Vagina (tissue), 2 donors: ENCODE measurements around the gene PFKM. TPM values are rescaled to one million over a fixed set of nuclear protein-coding genes. Genes with fewer than 3 reads are reported as not detected.
"Not testable (repeated sequence)": the region's sequence is repeated elsewhere in the genome, so short reads cannot be mapped to it uniquely, and the experiment has no call there.

ENCODE experiments used
- DNase-seq, 2 donors: peaks; one replicate each; pipeline ENCODE4 v3.0.0-alpha.2; 2017; ENCODE audit errors: extremely low spot score in 2 of 2
- H3K27ac ChIP-seq: fragments of 200-600 bp; sonication (generic); one replicate; pipeline ENCODE4 v1.5.1; 2019
- H3K27me3 ChIP-seq: fragments of 200-600 bp; sonication (generic); one replicate; pipeline ENCODE4 v1.5.1; 2019
- H3K36me3 ChIP-seq, 2 donors: fragments of 200-600 bp; sonication (generic); one replicate each; pipeline ENCODE4 v1.5.1; 2017 to 2019
- H3K4me1 ChIP-seq: fragments of 200-600 bp; sonication (generic); one replicate; pipeline ENCODE4 v1.5.1; 2019
- H3K4me3 ChIP-seq, 2 donors: fragments of 200-600 bp; sonication (generic); 1 replicate in 1 of 2; 2 replicates in 1 of 2; pipeline ENCODE4 v1.5.1; 2016 to 2019
- H3K9me3 ChIP-seq: fragments of 200-600 bp; sonication (generic); one replicate; pipeline ENCODE4 v1.5.1; 2019
- POLR2A ChIP-seq, 2 donors: fragments of 450-650 bp; IDR thresholded peaks; one replicate each; pipeline ENCODE4 v1.6.1; 2017; ENCODE audit warnings: antibody characterized with exemption in 2 of 2, mild to moderate bottlenecking in 2 of 2, moderate library complexity in 2 of 2
- POLR2AphosphoS5 ChIP-seq, 2 donors: sonication (generic); formaldehyde crosslinking; IDR thresholded peaks; one replicate each; pipeline ENCODE4 v1.9.0; 2017; ENCODE audit warnings: antibody characterized with exemption in 2 of 2, mild to moderate bottlenecking in 2 of 2, low read depth in 1 of 2; ENCODE audit not compliant: insufficient read depth in 1 of 2
- intact Hi-C: fragments of 100-400 bp; cut with DNase I; formaldehyde crosslinking; loops from one replicate; pipeline ENCODE4 v1.15.1; 2023
- total RNA-seq: library from RNA; depleted of rRNA; stranded (reverse); fragments of >200 nt; gene quantifications from one replicate; pipeline ENCODE4 v1.2.3, GENCODE V29; 2016
- TF ChIP-seq, protein P1 (sequence below), 3 experiments: fragments of 450-650 bp in 2 of 3; fragments of 200-600 bp in 1 of 3; sonication (generic) in 1 of 3; IDR thresholded peaks; one replicate each; pipeline ENCODE4 v1.5.1; 2017 to 2019; ENCODE audit warnings: antibody characterized with exemption in 3 of 3, mild to moderate bottlenecking in 2 of 3, moderate library complexity in 2 of 3

Gene PFKM
- total RNA-seq, 1 donor from 2014 or later = 29.0 TPM

DNA sequence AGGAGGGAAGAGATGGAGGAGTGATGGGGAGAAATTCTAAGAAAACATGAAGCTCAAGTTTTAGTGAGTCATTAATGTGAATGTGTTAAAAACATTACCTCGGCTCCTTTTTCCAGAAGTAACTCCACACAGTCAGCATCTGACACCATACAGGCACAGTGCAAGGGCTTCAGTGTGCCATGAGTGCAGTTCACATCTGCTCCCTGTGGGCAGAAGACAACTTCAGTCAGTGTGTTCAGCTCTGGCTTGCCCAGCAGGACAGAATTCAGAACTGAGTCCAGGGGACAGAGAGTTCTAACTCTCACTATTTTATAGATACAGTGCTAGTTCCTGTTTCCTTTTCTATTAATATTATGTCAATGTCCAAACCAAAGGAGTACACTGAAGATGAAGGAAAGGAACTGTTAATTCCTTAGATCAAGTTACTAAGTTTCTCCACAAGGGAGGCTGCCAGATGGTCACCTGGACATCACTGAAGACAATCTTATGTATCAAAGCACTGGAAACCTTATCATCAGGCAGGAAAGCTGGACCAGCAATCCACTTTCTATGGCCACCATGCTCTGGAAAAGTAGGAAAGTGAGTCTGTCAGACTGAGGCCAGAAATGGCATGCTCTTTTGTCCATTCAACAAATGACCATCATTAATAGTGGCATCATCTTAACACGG lies 32.1 kb downstream of the PFKM start:
- Histone ChIP-seq H3K4me1 (peaks cover 10% of the 10 kb centered on the region), H3K36me3 (peaks cover 0 to 41% of the 10 kb centered on the region in 2 donors)
- intact Hi-C loops = no loop called here

GRCh38 chr12:48155786-48156185 lies 36.6 kb downstream of the PFKM start:
- not testable (repeated sequence) for H3K27me3 ChIP-seq, DNase-seq, H3K9me3 ChIP-seq, H3K27ac ChIP-seq
- H3K4me1 ChIP-seq = peaks cover 15% of the 10 kb centered on the region
- intact Hi-C loops = loop anchor here (5.0 kb wide), 1 partner anchor 48 kb away; the partner anchor contains the start of gene SENP1
- peak overlapping the region in 1 of 2 donors; percentile 95 for H3K4me3 ChIP-seq
- H3K36me3 ChIP-seq = peaks cover 0 to 18% of the 10 kb centered on the region in 2 donors

More for the DNA sequence above, 32.1 kb downstream of the PFKM start:
- Histone ChIP-seq H3K27ac (no peak overlapping the region), H3K4me3 (no peak overlapping the region), H3K27me3 (no peaks in the 10 kb centered on the region), H3K9me3 (no peaks in the 10 kb centered on the region)
- no peak for DNase-seq
- TF ChIP-seq POLR2A (IDR thresholded peaks at IDR 0.05) = no peak
- TF ChIP-seq, protein P1, sequence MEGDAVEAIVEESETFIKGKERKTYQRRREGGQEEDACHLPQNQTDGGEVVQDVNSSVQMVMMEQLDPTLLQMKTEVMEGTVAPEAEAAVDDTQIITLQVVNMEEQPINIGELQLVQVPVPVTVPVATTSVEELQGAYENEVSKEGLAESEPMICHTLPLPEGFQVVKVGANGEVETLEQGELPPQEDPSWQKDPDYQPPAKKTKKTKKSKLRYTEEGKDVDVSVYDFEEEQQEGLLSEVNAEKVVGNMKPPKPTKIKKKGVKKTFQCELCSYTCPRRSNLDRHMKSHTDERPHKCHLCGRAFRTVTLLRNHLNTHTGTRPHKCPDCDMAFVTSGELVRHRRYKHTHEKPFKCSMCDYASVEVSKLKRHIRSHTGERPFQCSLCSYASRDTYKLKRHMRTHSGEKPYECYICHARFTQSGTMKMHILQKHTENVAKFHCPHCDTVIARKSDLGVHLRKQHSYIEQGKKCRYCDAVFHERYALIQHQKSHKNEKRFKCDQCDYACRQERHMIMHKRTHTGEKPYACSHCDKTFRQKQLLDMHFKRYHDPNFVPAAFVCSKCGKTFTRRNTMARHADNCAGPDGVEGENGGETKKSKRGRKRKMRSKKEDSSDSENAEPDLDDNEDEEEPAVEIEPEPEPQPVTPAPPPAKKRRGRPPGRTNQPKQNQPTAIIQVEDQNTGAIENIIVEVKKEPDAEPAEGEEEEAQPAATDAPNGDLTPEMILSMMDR (IDR thresholded peaks at IDR 0.05) = no peak
- no peak for TF ChIP-seq POLR2AphosphoS5 (IDR thresholded peaks at IDR 0.05; ENCODE audit: insufficient read depth in 1 of 2, low read depth in 1 of 2)

GRCh38 chr12:48156652-48157017 lies 37.5 kb downstream of the PFKM start:
- intact Hi-C loops = loop anchor here (5.0 kb wide), 1 partner anchor 49 kb away; the partner anchor contains the start of gene SENP1
- H3K4me1 ChIP-seq = peaks cover 15% of the 10 kb centered on the region
- DNase-seq = no peak
- peak overlapping the region; percentile 90 for H3K27ac ChIP-seq
- H3K36me3 ChIP-seq = peaks cover 0 to 9% of the 10 kb centered on the region in 2 donors
- no peaks in the 10 kb centered on the region for H3K9me3 ChIP-seq
- TF ChIP-seq, protein P1 (IDR thresholded peaks at IDR 0.05) = no peak
- TF ChIP-seq POLR2AphosphoS5 (IDR thresholded peaks at IDR 0.05; ENCODE audit: insufficient read depth in 1 of 2, low read depth in 1 of 2) (no peak), POLR2A (IDR thresholded peaks at IDR 0.05) (no peak)
- H3K4me3 ChIP-seq = peak overlapping the region; percentile 76 to 95
- no peaks in the 10 kb centered on the region for H3K27me3 ChIP-seq

DNA sequence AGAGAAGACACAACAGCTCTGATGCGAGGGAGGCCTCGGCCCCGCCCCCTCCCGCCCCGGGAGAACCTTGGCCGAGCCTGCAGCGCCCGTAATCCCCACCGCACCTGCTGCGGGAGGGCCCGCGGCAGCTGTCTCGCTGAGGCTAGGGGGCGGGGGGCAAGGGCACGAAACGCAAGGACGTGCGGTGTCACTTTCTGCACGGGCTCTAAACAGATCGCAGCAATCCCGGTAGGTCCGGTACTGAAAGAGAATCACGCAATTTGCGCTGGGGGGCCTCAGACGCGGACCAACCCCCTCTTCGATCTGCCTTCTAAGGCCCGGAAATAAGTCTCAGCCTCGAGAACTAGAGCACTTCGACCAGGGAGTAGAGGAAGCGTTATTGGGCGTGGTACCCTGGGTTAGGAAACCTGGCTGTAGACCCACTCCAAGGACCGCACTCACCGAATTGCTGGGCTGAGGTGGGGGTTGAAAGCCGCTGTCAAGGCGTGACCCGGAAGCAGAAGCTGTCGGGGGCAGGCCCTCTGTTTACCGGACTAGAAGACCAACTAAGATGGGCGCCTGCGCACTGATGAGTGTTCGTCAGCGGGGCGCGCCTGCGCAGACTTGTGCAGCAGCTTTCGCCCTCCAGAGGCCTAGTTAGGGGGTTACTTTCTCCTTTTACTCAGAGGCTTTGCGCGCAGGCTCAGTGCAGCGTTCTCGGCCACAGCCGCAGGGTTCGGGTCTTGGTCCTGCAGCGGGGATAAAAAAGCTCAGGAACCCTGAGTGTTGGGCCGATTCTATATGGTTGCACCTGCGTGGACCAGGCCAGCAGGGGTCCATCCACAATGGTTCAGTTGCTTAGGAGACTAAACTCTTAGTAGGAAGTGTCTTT lies 38.1 kb downstream of the PFKM start, which contains the start of gene ASB8:
TSS of gene ASB8 (minus strand) at position 498 of the 871 bp plus-strand sequence. CDS start 4,019 bp downstream, outside the sequence.
- peak within 1 kb of the TSS; percentile 90 for H3K27ac ChIP-seq
- H3K4me3 ChIP-seq = peak within 1 kb of the TSS; percentile 76 to 95
- no peaks in the 10 kb centered on the region for H3K9me3 ChIP-seq
- intact Hi-C loops = loop anchor here (5.0 kb wide), 1 partner anchor 50 kb away; the partner anchor contains the start of gene SENP1
- DNase-seq = peak in 1 of 2 donors; percentile 97
- TF ChIP-seq POLR2A (IDR thresholded peaks at IDR 0.05) (peak in 1 of 2 donors; percentile 41), POLR2AphosphoS5 (IDR thresholded peaks at IDR 0.05; ENCODE audit: insufficient read depth in 1 of 2, low read depth in 1 of 2) (peak; percentile 88 to 96)
- TF ChIP-seq, protein P1 (IDR thresholded peaks at IDR 0.05) = peak; percentile 34 to 59 (median 34)
- peaks cover 15% of the 10 kb centered on the region for H3K4me1 ChIP-seq
- no peaks in the 10 kb centered on the region for H3K27me3 ChIP-seq
- peaks cover 0 to 3% of the 10 kb centered on the region in 2 donors for H3K36me3 ChIP-seq

GRCh38 chr12:48157889-48158370 lies 38.8 kb downstream of the PFKM start:
- Histone ChIP-seq H3K36me3 (no peaks in the 10 kb centered on the region), H3K27ac (peak overlapping the region; percentile 90), H3K9me3 (no peaks in the 10 kb centered on the region), H3K4me1 (peaks cover 15% of the 10 kb centered on the region), H3K27me3 (no peaks in the 10 kb centered on the region), H3K4me3 (peak overlapping the region; percentile 76 to 95)
- TF ChIP-seq POLR2AphosphoS5 (IDR thresholded peaks at IDR 0.05; ENCODE audit: insufficient read depth in 1 of 2, low read depth in 1 of 2) (no peak), POLR2A (IDR thresholded peaks at IDR 0.05) (no peak)
- TF ChIP-seq, protein P1 (IDR thresholded peaks at IDR 0.05) = no peak
- DNase-seq = no peak
- intact Hi-C loops = loop anchor here (5.0 kb wide), 1 partner anchor 51 kb away; the partner anchor contains the start of gene SENP1
